PC-9 (cell line): ENCODE data around the gene SERP1. TPM values are rescaled to one million over a fixed set of nuclear protein-coding genes. Genes with fewer than 3 reads are reported as not detected.

ENCODE experiments used
- BruUV-seq: library from RNA; stranded (reverse); fragments of 400-500 nt; replicated peaks from 2 replicates; lab custom pipeline; 2021; lab: Mats Ljungman, UMichigan
- CTCF ChIA-PET: fragments of 300-600 bp; sonication (Branson Sonifier 250); formaldehyde crosslinking; loops from one replicate; lab custom pipeline; 2022; ENCODE audit warnings: antibody characterized with exemption; lab: Charles Lee
- POLR2A ChIA-PET: fragments of 300-600 bp; sonication (Branson Sonifier 250); formaldehyde crosslinking; loops from one replicate; lab custom pipeline; 2022; ENCODE audit warnings: antibody characterized with exemption; ENCODE audit not compliant: unreplicated experiment; lab: Charles Lee
- DNase-seq, 2 experiments: peaks; one replicate each; pipeline versions ENCODE4 v3.0.0 to v3.0.0-alpha.2; 2015 to 2022; ENCODE audit warnings: mixed read lengths in 1 of 2
- H2AFZ ChIP-seq: fragments of 200-600 bp; sonication (generic); 2 replicates; pipeline ENCODE4 v1.8.1; 2017; ENCODE audit warnings: antibody characterized with exemption
- H3F3A ChIP-seq: fragments of 200-600 bp; sonication (generic); 2 replicates; pipeline ENCODE4 v1.8.1; 2017; ENCODE audit warnings: antibody characterized with exemption, mild to moderate bottlenecking, low read depth; ENCODE audit not compliant: insufficient read depth
- H3K27ac ChIP-seq: fragments of 200-600 bp; sonication (generic); 2 replicates; pipeline ENCODE4 v1.6.1; 2016; ENCODE audit warnings: mixed run types
- H3K27me3 ChIP-seq: fragments of 200-600 bp; sonication (generic); 2 replicates; pipeline ENCODE4 v1.6.1; 2016; ENCODE audit warnings: low read depth, mixed run types; ENCODE audit not compliant: insufficient read depth
- H3K36me3 ChIP-seq: fragments of 200-600 bp; sonication (generic); 2 replicates; pipeline ENCODE4 v1.6.1; 2016; ENCODE audit warnings: low read depth, mixed run types
- H3K4me1 ChIP-seq: fragments of 200-600 bp; sonication (generic); replicated peaks from 2 replicates; pipeline ENCODE4 v1.6.1; 2016; ENCODE audit warnings: mixed run types; ENCODE audit not compliant: insufficient read depth
- H3K4me2 ChIP-seq: fragments of 200-600 bp; sonication (generic); 2 replicates; pipeline ENCODE4 v1.6.1; 2017; ENCODE audit warnings: mixed run types
- H3K4me3 ChIP-seq: fragments of 200-600 bp; sonication (generic); 2 replicates; pipeline ENCODE4 v1.6.1; 2016; ENCODE audit warnings: mixed run types
- H3K79me2 ChIP-seq: fragments of 200-600 bp; sonication (generic); 2 replicates; pipeline ENCODE4 v1.6.1; 2017; ENCODE audit warnings: low read depth, mixed run types
- H3K9me2 ChIP-seq: fragments of 200-600 bp; sonication (generic); 2 replicates; pipeline ENCODE4 v1.8.1; 2017; ENCODE audit warnings: mild to moderate bottlenecking; ENCODE audit not compliant: insufficient read depth
- H3K9me3 ChIP-seq: fragments of 200-600 bp; sonication (generic); 2 replicates; pipeline ENCODE4 v1.8.1; 2016; ENCODE audit warnings: low read depth; ENCODE audit not compliant: insufficient read depth
- H4K20me1 ChIP-seq: fragments of 200-600 bp; sonication (generic); 2 replicates; pipeline ENCODE4 v1.8.1; 2017; ENCODE audit not compliant: insufficient read depth
- CTCF ChIP-seq: fragments of 200-600 bp; sonication (generic); conservative IDR thresholded peaks from 2 replicates; pipeline ENCODE4 v1.6.1; 2017; ENCODE audit warnings: mixed run types, antibody characterized with exemption, mild to moderate bottlenecking, moderate library complexity
- EZH2 ChIP-seq: fragments of 200-600 bp; sonication (generic); IDR thresholded peaks from 2 replicates; pipeline ENCODE4 v1.8.0; 2017; ENCODE audit warnings: antibody characterized with exemption, low read depth
- intact Hi-C: fragments of 100-400 bp; cut with micrococcal nuclease; formaldehyde crosslinking; loops from one replicate; pipeline ENCODE4 v1.10.0; 2022; ENCODE audit not compliant: unreplicated experiment
- total RNA-seq: library from RNA; stranded (reverse); gene quantifications from 2 replicates; pipeline ENCODE4 v1.2.3, GENCODE V29; 2021

The SERP1 gene
- total RNA-seq, 1 experiment from 2014 or later: 106 TPM

GRCh38 chr3:150555859-150556436 lies 9.7 kb upstream of the SERP1 start:
- TF ChIP-seq CTCF: no peak
- no peak for TF ChIP-seq EZH2
- POLR2A ChIA-PET: no interaction called here

GRCh38 chr3:150547045-150547741 lies 897 bp upstream of the SERP1 start:
- DNase-seq: peak in 1 of 2 experiments; percentile 59
- ChIA-PET CTCF (no interaction called here), POLR2A (interaction anchor here (0.6 kb wide), 1 partner anchor 668 kb away, joined by 4 read pairs; no protein-coding TSS in a partner anchor)

More at GRCh38 chr3:150555859-150556436, 9.7 kb upstream of the SERP1 start:
- H3K9me3 ChIP-seq: no peaks in the 10 kb centered on the region
- no peaks in the 10 kb centered on the region for H3K27me3 ChIP-seq
- H3K4me2 ChIP-seq: no peak overlapping the region
- peaks cover 35% of the 10 kb centered on the region for H3K79me2 ChIP-seq
- H3K4me3 ChIP-seq: no peak overlapping the region
- H3K9me2 ChIP-seq: no peaks in the 10 kb centered on the region
- peaks cover 3% of the 10 kb centered on the region; the same call in 1 of the 2 replicates for H3F3A ChIP-seq
- H3K27ac ChIP-seq: no peak overlapping the region
- intact Hi-C loops: no loop called here
- DNase-seq: no peak
- no TSS peak for BruUV-seq
- peaks cover 19% of the 10 kb centered on the region for H4K20me1 ChIP-seq
- no peak overlapping the region for H2AFZ ChIP-seq
- no peaks in the 10 kb centered on the region for H3K4me1 ChIP-seq
- H3K36me3 ChIP-seq: peaks cover 29% of the 10 kb centered on the region
- CTCF ChIA-PET: no interaction called here

More at GRCh38 chr3:150547045-150547741, 897 bp upstream of the SERP1 start:
- Histone ChIP-seq H3F3A (peaks cover 21% of the 10 kb centered on the region), H3K27ac (peak overlapping the region; percentile 93), H2AFZ (peak overlapping the region; percentile 70), H3K4me3 (peak overlapping the region; percentile 82), H3K9me2 (no peaks in the 10 kb centered on the region), H3K4me2 (peak overlapping the region; percentile 93), H3K9me3 (no peaks in the 10 kb centered on the region), H4K20me1 (0 out of 2 replicates have a peak, but pooled peaks cover 13% of the 10 kb centered on the region), H3K4me1 (peaks cover 27% of the 10 kb centered on the region), H3K79me2 (peaks cover 87% of the 10 kb centered on the region), H3K27me3 (no peaks in the 10 kb centered on the region), H3K36me3 (peaks cover 27% of the 10 kb centered on the region)
- TSS peak; percentile 82 for BruUV-seq
- TF ChIP-seq EZH2 (no peak), CTCF (no peak)
- intact Hi-C loops: loop anchor here (5.0 kb wide), 5 partner anchors 140 to 325 kb away; partner anchors contain the start of genes ERICH6, SIAH2 and TSC22D2
